ENCODE data around the gene ZNF440. TPM values are rescaled to one million over a fixed set of nuclear protein-coding genes. Genes with fewer than 3 reads are reported as not detected.

ZNF440 gene
- polyA plus RNA-seq, 2 of the 4 experiments (the other 2 are of a cell fraction): 0.03 TPM; not detected in 1

DNA sequence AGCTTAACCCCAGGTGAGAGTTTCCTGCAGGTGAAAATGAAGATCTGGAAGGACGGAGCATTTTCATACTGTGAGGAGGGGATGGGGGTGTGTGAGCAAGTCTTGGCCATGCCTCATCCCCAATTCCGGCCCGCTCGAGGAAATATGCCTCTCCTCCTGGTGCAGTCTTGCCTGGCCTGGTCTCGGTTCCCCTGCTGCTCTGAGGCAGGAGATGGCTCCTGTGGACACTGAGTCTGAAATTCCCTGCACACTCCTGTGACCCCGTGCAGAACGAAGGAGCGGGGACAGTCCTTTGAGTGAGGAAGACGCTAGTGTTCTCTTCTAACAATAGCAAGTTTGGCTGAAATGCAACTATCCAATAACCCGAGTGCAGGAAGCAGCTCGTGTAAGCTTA is 34.1 kb downstream of the ZNF440 start:
- 27% methylated on average over 8 of the region's 11 CpGs for whole genome bisulfite sequencing (ENCODE audit: missing lambda C conversion rate)
- Histone ChIP-seq H3K4me1 (no peaks in the 10 kb centered on the region), H3K9me3 (no peaks in the 10 kb centered on the region), H3K27ac (no peak overlapping the region), H3K4me2 (no peak overlapping the region), H3K4me3 (no peak overlapping the region)
- TF ChIP-seq, protein P1, sequence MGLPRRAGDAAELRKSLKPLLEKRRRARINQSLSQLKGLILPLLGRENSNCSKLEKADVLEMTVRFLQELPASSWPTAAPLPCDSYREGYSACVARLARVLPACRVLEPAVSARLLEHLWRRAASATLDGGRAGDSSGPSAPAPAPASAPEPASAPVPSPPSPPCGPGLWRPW (IDR thresholded peaks at IDR 0.05): no peak
- TF ChIP-seq RARB (CRISPR knock-in tag; IDR thresholded peaks at IDR 0.05): no peak
- no peak for TF ChIP-seq JUNB (IDR thresholded peaks at IDR 0.05)
- no peak for TF ChIP-seq GATA3 (IDR thresholded peaks at IDR 0.05; ENCODE audit: borderline replicate concordance)
- no peak for TF ChIP-seq EHF (CRISPR knock-in tag; IDR thresholded peaks at IDR 0.05)
- TF ChIP-seq POLR2A (IDR thresholded peaks at IDR 0.05; ENCODE audit: low read length): no peak
- TF ChIP-seq, protein P2, sequence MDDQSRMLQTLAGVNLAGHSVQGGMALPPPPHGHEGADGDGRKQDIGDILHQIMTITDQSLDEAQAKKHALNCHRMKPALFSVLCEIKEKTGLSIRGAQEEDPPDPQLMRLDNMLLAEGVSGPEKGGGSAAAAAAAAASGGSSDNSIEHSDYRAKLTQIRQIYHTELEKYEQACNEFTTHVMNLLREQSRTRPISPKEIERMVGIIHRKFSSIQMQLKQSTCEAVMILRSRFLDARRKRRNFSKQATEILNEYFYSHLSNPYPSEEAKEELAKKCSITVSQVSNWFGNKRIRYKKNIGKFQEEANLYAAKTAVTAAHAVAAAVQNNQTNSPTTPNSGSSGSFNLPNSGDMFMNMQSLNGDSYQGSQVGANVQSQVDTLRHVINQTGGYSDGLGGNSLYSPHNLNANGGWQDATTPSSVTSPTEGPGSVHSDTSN (IDR thresholded peaks at IDR 0.05): no peak
- TF ChIP-seq, protein P3, sequence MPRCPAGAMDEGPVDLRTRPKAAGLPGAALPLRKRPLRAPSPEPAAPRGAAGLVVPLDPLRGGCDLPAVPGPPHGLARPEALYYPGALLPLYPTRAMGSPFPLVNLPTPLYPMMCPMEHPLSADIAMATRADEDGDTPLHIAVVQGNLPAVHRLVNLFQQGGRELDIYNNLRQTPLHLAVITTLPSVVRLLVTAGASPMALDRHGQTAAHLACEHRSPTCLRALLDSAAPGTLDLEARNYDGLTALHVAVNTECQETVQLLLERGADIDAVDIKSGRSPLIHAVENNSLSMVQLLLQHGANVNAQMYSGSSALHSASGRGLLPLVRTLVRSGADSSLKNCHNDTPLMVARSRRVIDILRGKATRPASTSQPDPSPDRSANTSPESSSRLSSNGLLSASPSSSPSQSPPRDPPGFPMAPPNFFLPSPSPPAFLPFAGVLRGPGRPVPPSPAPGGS (IDR thresholded peaks at IDR 0.05): no peak
- TF ChIP-seq FOXS1 (CRISPR knock-in tag; IDR thresholded peaks at IDR 0.05): no peak
- TF ChIP-seq, protein P4, sequence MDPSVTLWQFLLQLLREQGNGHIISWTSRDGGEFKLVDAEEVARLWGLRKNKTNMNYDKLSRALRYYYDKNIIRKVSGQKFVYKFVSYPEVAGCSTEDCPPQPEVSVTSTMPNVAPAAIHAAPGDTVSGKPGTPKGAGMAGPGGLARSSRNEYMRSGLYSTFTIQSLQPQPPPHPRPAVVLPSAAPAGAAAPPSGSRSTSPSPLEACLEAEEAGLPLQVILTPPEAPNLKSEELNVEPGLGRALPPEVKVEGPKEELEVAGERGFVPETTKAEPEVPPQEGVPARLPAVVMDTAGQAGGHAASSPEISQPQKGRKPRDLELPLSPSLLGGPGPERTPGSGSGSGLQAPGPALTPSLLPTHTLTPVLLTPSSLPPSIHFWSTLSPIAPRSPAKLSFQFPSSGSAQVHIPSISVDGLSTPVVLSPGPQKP (IDR thresholded peaks at IDR 0.05; ENCODE audit: low read depth, low read length): no peak
- TF ChIP-seq, protein P5, sequence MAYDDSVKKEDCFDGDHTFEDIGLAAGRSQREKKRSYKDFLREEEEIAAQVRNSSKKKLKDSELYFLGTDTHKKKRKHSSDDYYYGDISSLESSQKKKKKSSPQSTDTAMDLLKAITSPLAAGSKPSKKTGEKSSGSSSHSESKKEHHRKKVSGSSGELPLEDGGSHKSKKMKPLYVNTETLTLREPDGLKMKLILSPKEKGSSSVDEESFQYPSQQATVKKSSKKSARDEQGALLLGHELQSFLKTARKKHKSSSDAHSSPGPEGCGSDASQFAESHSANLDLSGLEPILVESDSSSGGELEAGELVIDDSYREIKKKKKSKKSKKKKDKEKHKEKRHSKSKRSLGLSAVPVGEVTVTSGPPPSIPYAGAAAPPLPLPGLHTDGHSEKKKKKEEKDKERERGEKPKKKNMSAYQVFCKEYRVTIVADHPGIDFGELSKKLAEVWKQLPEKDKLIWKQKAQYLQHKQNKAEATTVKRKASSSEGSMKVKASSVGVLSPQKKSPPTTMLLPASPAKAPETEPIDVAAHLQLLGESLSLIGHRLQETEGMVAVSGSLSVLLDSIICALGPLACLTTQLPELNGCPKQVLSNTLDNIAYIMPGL (CRISPR knock-in tag; IDR thresholded peaks at IDR 0.05; ENCODE audit: borderline replicate concordance): no peak
- no peak for TF ChIP-seq MAFK (IDR thresholded peaks at IDR 0.05; ENCODE audit: partially characterized antibody)
- TF ChIP-seq KDM1A (IDR thresholded peaks at IDR 0.05; ENCODE audit: low read depth): no peak
- TF ChIP-seq MYC (IDR thresholded peaks at IDR 0.05; ENCODE audit: borderline replicate concordance, low read length): no peak
- TF ChIP-seq ZFP36 (IDR thresholded peaks at IDR 0.05; ENCODE audit: borderline replicate concordance, partially characterized antibody): no peak
- no peak for TF ChIP-seq POLR2AphosphoS2 (conservative IDR thresholded peaks at IDR 0.05; ENCODE audit: low read length)
- no peak for TF ChIP-seq BHLHE40 (IDR thresholded peaks at IDR 0.05; ENCODE audit: low read depth, low read length)
- POLR2A ChIA-PET: no interaction called here
- ATAC-seq: no peak
- no peak for DNase-seq (ENCODE audit: low read depth in 1 of 2, low spot score in 1 of 2)
- FAIRE-seq: no peak
- CTCF ChIA-PET: no interaction called here

DNA sequence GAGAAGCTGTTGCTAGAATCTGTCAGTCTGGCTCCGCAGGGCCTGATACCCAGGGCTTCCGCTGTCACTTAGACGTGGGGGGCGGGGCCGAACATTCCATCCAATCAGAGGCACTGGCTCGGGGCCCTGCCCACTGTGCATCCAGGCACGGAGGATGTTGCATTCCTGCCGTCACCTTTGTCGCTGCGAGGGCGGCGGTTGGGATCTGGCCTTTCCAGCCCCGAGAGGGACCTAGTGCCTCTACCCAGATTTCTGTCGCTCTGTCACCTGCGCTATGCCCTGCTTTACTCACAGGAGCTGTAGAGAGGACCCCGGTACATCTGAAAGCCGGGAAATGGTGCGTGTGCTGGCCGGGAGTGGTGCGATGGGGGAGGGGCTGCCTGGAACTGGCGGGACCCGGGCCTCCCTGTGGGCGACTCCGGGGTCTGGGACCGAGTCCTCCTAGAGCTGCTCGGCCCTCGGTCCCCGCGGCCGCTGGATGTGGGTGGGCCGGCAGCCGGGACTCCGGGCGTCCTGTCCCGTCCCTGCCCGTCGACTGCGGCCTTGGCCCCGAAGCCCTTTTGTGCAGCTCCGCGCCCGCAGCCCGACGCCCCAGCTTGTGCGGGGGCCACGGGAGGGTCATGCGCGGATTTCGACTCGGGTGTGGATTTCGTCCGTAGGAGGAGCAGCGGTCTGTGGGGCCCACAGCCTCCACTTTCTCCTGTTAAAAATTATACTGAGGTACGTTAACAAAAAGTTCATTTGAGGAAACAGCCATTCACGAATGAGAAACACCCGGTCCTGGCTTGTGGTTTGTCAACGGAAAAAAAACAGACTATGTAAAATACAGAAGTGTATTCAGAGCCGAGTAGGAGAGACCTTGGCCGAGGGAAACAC is 34.8 kb downstream of the ZNF440 start, which contains the start of gene ZNF439:
Gene ZNF439, plus strand, starts transcription at position 133 of the 876 bp plus-strand sequence. Its CDS starts 142 bp downstream, at position 275.
- Histone ChIP-seq H3K4me2 (no peak within 1 kb of the TSS), H3K9me3 (no peaks in the 10 kb centered on the region), H3K4me3 (no peak within 1 kb of the TSS), H3K27ac (no peak within 1 kb of the TSS), H3K4me1 (no peaks in the 10 kb centered on the region)
- no peak for FAIRE-seq
- ChIA-PET POLR2A (no interaction called here), CTCF (no interaction called here)
- no peak for ATAC-seq
- no peak for DNase-seq (ENCODE audit: low read depth in 1 of 2, low spot score in 1 of 2)
- 30% methylated on average over 17 of the region's 59 CpGs for WGBS (ENCODE audit: missing lambda C conversion rate)
- TF ChIP-seq ZFP36 (IDR thresholded peaks at IDR 0.05; ENCODE audit: borderline replicate concordance, partially characterized antibody) (no peak), HOXB5 (CRISPR knock-in tag; IDR thresholded peaks at IDR 0.05) (no peak), TP53 (CRISPR knock-in tag; IDR thresholded peaks at IDR 0.05) (no peak), NFE2L2 (conservative IDR thresholded peaks at IDR 0.05; ENCODE audit: low read length) (no peak), FOSB (CRISPR knock-in tag; IDR thresholded peaks at IDR 0.05) (no peak), RARB (CRISPR knock-in tag; IDR thresholded peaks at IDR 0.05) (no peak), RNF2 (IDR thresholded peaks at IDR 0.05; ENCODE audit: borderline replicate concordance, low read depth) (no peak), HOXA7 (CRISPR knock-in tag; IDR thresholded peaks at IDR 0.05) (no peak), MYC (IDR thresholded peaks at IDR 0.05; ENCODE audit: borderline replicate concordance, low read length) (no peak), NPAS2 (CRISPR knock-in tag; IDR thresholded peaks at IDR 0.05; ENCODE audit: borderline replicate concordance) (no peak), KDM5A (IDR thresholded peaks at IDR 0.05) (no peak), FOSL2 (IDR thresholded peaks at IDR 0.05) (no peak), FOSL2 (CRISPR knock-in tag; IDR thresholded peaks at IDR 0.05) (no peak), EHMT2 (IDR thresholded peaks at IDR 0.05; ENCODE audit: low read depth) (no peak), EP300 (IDR thresholded peaks at IDR 0.05) (no peak), CEBPB (IDR thresholded peaks at IDR 0.05) (no peak)
- TF ChIP-seq, protein P1 (IDR thresholded peaks at IDR 0.05): no peak
- TF ChIP-seq, protein P2 (IDR thresholded peaks at IDR 0.05): no peak
- TF ChIP-seq, protein P6, sequence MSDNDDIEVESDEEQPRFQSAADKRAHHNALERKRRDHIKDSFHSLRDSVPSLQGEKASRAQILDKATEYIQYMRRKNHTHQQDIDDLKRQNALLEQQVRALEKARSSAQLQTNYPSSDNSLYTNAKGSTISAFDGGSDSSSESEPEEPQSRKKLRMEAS (IDR thresholded peaks at IDR 0.05): no peak
